ENCODE measurements around the gene CAB39.

Gene CAB39

GRCh38 chr2:230713331-230714135, 891 bp downstream of the CAB39 start:
- no peak for TF ChIP-seq CTCF (IDR thresholded peaks at IDR 0.05; ENCODE audit: low read depth, low read length, missing control alignments)
- peak overlapping the region; percentile 94 for H3K4me3 ChIP-seq (ENCODE audit: low read depth, low read length)
- DNase-seq (ENCODE audit: low read depth), result no peak

GRCh38 chr2:230714136-230714480, 1.5 kb downstream of the CAB39 start:
- peak overlapping the region; percentile 94 for H3K4me3 ChIP-seq (ENCODE audit: low read depth, low read length)
- no peak for TF ChIP-seq CTCF (IDR thresholded peaks at IDR 0.05; ENCODE audit: low read depth, low read length, missing control alignments)
- no peak for DNase-seq (ENCODE audit: low read depth)

- H3K4me3 ChIP-seq (ENCODE audit: low read depth, low read length), result peak overlapping the region; percentile 5; the same call in 1 of the 2 replicates
- no peak for DNase-seq (ENCODE audit: low read depth)
- no peak for TF ChIP-seq CTCF (IDR thresholded peaks at IDR 0.05; ENCODE audit: low read depth, low read length, missing control alignments)
These were observed 2.6 kb downstream of the CAB39 start for GRCh38 chr2:230715201-230715600.

- no peak for DNase-seq (ENCODE audit: low read depth)
- no peak overlapping the region for H3K4me3 ChIP-seq (ENCODE audit: low read depth, low read length)
- no peak for TF ChIP-seq CTCF (IDR thresholded peaks at IDR 0.05; ENCODE audit: low read depth, low read length, missing control alignments)
These were observed 3.9 kb downstream of the CAB39 start for GRCh38 chr2:230716588-230716987.

GRCh38 chr2:230717600-230717999, 5.0 kb downstream of the CAB39 start:
- no peak overlapping the region for H3K4me3 ChIP-seq (ENCODE audit: low read depth, low read length)
- DNase-seq (ENCODE audit: low read depth), result no peak
- TF ChIP-seq CTCF (IDR thresholded peaks at IDR 0.05; ENCODE audit: low read depth, low read length, missing control alignments), result no peak

GRCh38 chr2:230719340-230719739, 6.7 kb downstream of the CAB39 start:
- no peak overlapping the region for H3K4me3 ChIP-seq (ENCODE audit: low read depth, low read length)
- TF ChIP-seq CTCF (IDR thresholded peaks at IDR 0.05; ENCODE audit: low read depth, low read length, missing control alignments), result no peak
- DNase-seq (ENCODE audit: low read depth), result no peak

GRCh38 chr2:230721712-230722111, 9.1 kb downstream of the CAB39 start:
- no peak for TF ChIP-seq CTCF (IDR thresholded peaks at IDR 0.05; ENCODE audit: low read depth, low read length, missing control alignments)
- peak; percentile 37 for DNase-seq (ENCODE audit: low read depth)
- no peak overlapping the region for H3K4me3 ChIP-seq (ENCODE audit: low read depth, low read length)

All from GM12864 (cell line).